Esophagus muscularis mucosa (tissue), 3 donors: ENCODE results near the gene EDDM3A.
"Not testable (repeated sequence)": the region's sequence is repeated elsewhere in the genome, so short reads cannot be mapped to it uniquely, and the experiment has no call there.

Experiments used
- CTCF ChIP-seq, 3 experiments: fragments of 200-600 bp in 2 of 3; fragments of 450-650 bp in 1 of 3; sonication (generic) in 2 of 3; IDR thresholded peaks; one replicate each; pipeline ENCODE4 v1.5.1; 2017 to 2019; ENCODE audit warnings: antibody characterized with exemption in 3 of 3, mild to moderate bottlenecking in 2 of 3, moderate library complexity in 1 of 3
- POLR2A ChIP-seq: fragments of 450-650 bp; IDR thresholded peaks from one replicate; pipeline ENCODE4 v1.6.1; 2017; ENCODE audit warnings: antibody characterized with exemption, moderate library complexity, mild to moderate bottlenecking, low read depth

- not testable (repeated sequence) for TF ChIP-seq CTCF (IDR thresholded peaks at IDR 0.05); POLR2A
Measured at GRCh38 chr14:20738292-20738691, 7.4 kb upstream of the EDDM3A start.
